ENCODE results near the gene DSG2. TPM values are rescaled to one million over a fixed set of nuclear protein-coding genes. Genes with fewer than 3 reads are reported as not detected.

DSG2 gene
- total and polyA plus RNA-seq, 9 donors, result 13.7 to 43.7 (median 21.9) TPM

DNA sequence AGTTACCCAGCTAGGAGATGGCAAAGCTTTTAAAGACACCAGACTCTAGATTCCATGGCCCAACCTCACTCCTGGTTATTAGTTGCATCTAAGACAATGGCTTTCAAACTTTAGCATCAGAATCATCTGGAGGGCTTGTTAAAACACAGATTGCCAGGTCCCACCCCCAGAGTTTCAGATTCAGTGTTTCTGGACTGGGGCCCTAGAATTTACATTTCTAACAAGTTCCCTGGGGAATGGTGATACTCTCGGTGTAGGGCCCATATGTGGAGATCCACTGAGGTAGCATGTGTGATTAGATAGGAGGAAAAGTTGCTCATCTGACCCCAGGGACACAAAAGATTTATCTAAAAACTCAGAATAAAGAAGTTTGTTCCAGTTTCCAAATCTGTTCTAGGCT, 79.2 kb downstream of the DSG2 start:
- Histone ChIP-seq H3K4me1 (ENCODE audit: insufficient read depth) (no peaks in the 10 kb centered on the region), H3K27me3 (no peaks in the 10 kb centered on the region), H3K36me3 (no peaks in the 10 kb centered on the region), H3K9me3 (no peaks in the 10 kb centered on the region), H3K27ac (no peak overlapping the region), H3K4me3 (no peak overlapping the region)
- no peak for DNase-seq
- WGBS, 3 donors, result 70 to 85% (median 80%) methylated on average over 1 of the region's 1 CpG
- TF ChIP-seq EP300 (IDR thresholded peaks at IDR 0.05) (no peak), POLR2A (IDR thresholded peaks at IDR 0.05) (no peak)
- TF ChIP-seq, protein P1, sequence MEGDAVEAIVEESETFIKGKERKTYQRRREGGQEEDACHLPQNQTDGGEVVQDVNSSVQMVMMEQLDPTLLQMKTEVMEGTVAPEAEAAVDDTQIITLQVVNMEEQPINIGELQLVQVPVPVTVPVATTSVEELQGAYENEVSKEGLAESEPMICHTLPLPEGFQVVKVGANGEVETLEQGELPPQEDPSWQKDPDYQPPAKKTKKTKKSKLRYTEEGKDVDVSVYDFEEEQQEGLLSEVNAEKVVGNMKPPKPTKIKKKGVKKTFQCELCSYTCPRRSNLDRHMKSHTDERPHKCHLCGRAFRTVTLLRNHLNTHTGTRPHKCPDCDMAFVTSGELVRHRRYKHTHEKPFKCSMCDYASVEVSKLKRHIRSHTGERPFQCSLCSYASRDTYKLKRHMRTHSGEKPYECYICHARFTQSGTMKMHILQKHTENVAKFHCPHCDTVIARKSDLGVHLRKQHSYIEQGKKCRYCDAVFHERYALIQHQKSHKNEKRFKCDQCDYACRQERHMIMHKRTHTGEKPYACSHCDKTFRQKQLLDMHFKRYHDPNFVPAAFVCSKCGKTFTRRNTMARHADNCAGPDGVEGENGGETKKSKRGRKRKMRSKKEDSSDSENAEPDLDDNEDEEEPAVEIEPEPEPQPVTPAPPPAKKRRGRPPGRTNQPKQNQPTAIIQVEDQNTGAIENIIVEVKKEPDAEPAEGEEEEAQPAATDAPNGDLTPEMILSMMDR (IDR thresholded peaks at IDR 0.05), result no peak
- intact Hi-C loops (cut with DNase I), result no loop called here

DNA sequence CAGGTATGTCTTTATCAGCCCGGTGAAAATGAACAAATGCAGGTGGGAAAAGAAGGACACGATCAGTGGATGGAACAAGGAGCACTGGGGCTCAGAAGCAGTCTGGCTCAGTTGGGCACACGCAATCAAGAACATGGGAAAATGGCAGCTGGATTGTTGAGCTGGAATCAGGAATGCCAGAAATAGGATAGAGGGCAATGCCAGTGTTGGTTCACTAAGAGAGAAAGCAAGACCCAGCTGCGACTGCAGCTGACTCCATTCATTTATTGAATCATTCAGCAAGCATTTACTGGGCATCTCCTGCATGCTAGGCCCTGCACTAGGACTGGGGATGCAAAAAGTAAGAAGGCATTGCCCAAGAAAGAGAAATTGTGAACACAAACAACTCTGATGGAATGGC, 80.1 kb downstream of the DSG2 start:
- H3K27ac ChIP-seq, result no peak overlapping the region
- no peaks in the 10 kb centered on the region for H3K36me3 ChIP-seq
- H3K9me3 ChIP-seq, result no peaks in the 10 kb centered on the region
- intact Hi-C loops (cut with DNase I), result no loop called here
- H3K4me3 ChIP-seq, result no peak overlapping the region
- no peak for DNase-seq
- no peaks in the 10 kb centered on the region for H3K27me3 ChIP-seq
- no peaks in the 10 kb centered on the region for H3K4me1 ChIP-seq (ENCODE audit: insufficient read depth)
- no peak for TF ChIP-seq EP300 (IDR thresholded peaks at IDR 0.05)
- no peak for TF ChIP-seq POLR2A (IDR thresholded peaks at IDR 0.05)
- TF ChIP-seq, protein P1 (IDR thresholded peaks at IDR 0.05), result no peak
- 91 to 95% (median 93%) methylated on average over 4 of the region's 4 CpGs for WGBS, 3 donors

DNA sequence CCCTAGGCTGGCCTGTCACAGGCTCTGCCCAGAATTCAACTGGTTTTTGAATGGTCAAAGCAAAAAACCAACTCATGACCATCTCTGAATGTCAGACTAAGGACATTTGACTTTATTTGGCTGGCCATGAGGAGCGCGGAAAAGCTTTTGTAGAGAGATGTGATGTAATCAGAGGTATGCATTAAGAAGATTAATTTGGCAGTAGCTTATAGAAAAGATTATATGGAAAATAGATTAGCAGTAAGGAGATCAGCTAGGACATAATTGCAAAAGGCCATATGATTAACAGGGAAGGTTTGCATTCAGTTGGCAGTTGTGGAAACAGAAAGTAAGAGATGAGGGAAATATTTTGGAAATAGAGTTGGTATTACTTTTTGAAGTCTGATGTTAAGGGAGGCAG, 81.4 kb downstream of the DSG2 start:
- H3K36me3 ChIP-seq, result no peaks in the 10 kb centered on the region
- no peak overlapping the region for H3K4me3 ChIP-seq
- H3K27me3 ChIP-seq, result no peaks in the 10 kb centered on the region
- intact Hi-C loops (cut with DNase I), result no loop called here
- H3K4me1 ChIP-seq (ENCODE audit: insufficient read depth), result no peaks in the 10 kb centered on the region
- TF ChIP-seq EP300 (IDR thresholded peaks at IDR 0.05), result no peak
- TF ChIP-seq POLR2A (IDR thresholded peaks at IDR 0.05), result no peak
- TF ChIP-seq, protein P1 (IDR thresholded peaks at IDR 0.05), result no peak
- no peak overlapping the region for H3K27ac ChIP-seq
- H3K9me3 ChIP-seq, result no peaks in the 10 kb centered on the region
- WGBS, 3 donors, result 93 to 94% (median 94%) methylated on average over 2 of the region's 2 CpGs
- DNase-seq, result no peak

DNA sequence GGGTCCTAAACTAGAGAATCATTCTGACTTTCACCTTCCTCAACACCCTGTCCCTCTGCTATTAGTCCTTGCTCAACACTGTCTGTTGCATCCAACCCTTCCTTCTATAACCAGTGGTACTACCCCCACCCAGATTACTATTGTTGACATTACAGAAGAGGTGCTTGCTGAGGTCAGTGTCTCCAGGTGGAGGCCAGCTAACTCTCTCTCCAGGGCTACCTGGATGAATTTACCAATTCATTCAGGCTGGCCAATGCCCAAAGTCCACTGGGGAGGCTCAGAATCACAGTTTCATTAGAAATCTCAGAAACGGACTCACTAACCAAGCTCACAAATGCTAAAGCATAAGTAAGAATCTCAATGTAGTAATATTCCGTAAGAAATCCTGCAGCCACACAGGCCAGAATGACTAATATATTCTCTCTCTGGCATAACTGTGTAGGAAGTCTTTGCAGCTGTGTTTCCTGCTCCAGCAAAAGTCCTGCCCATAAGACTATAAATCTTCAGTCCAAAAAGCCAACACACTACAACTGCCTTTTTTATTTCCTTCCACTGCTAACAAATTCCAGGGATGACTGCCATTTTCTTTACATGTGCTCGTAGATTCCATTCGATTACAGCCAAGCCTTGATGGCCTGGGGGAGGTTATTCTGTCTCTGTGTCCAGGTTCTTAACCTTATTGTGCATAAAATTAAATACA, 83.7 kb downstream of the DSG2 start:
- Histone ChIP-seq H3K36me3 (no peaks in the 10 kb centered on the region), H3K9me3 (no peaks in the 10 kb centered on the region), H3K4me1 (ENCODE audit: insufficient read depth) (no peaks in the 10 kb centered on the region), H3K4me3 (no peak overlapping the region), H3K27me3 (no peaks in the 10 kb centered on the region), H3K27ac (no peak overlapping the region)
- intact Hi-C loops (cut with DNase I), result no loop called here
- 32 to 40% (median 34%) methylated on average over 4 of the region's 4 CpGs for WGBS, 3 donors
- DNase-seq, result no peak
- no peak for TF ChIP-seq POLR2A (IDR thresholded peaks at IDR 0.05)
- TF ChIP-seq, protein P1 (IDR thresholded peaks at IDR 0.05), result no peak
- TF ChIP-seq EP300 (IDR thresholded peaks at IDR 0.05), result no peak

Measured in ovary (tissue), 9 donors.